HepG2 (cell line): Measurements from ENCODE around the gene NOB1. TPM values are rescaled to one million over a fixed set of nuclear protein-coding genes. Genes with fewer than 3 reads are reported as not detected.

Experiments used
- ETV5 ChIP-seq: IDR thresholded peaks from 2 replicates; pipeline ENCODE4 v1.6.1; 2018; ENCODE audit warnings: missing biosample characterization, missing genetic modification reagents, inconsistent platforms, borderline replicate concordance
- JUND ChIP-seq: sonication (generic); formaldehyde crosslinking; IDR thresholded peaks from 2 replicates; pipeline ENCODE4 v1.8.0; 2022; ENCODE audit warnings: mild to moderate bottlenecking, missing genetic modification reagents
- MLXIP ChIP-seq: sonication (generic); formaldehyde crosslinking; IDR thresholded peaks from 2 replicates; pipeline ENCODE4 v1.9.0; 2021; ENCODE audit warnings: missing genetic modification reagents, borderline replicate concordance
- MNT ChIP-seq: fragments of 450-650 bp; IDR thresholded peaks from 2 replicates; pipeline ENCODE4 v1.6.1; 2016
- MZF1 ChIP-seq: sonication (generic); formaldehyde crosslinking; IDR thresholded peaks from 2 replicates; pipeline ENCODE4 v1.8.1; 2023; ENCODE audit warnings: mild to moderate bottlenecking, missing genetic modification reagents, borderline replicate concordance
- RCOR2 ChIP-seq: IDR thresholded peaks from 2 replicates; pipeline ENCODE4 v1.6.1; 2016; ENCODE audit warnings: missing biosample characterization, missing genetic modification reagents
- RFX3 ChIP-seq: IDR thresholded peaks from 2 replicates; pipeline ENCODE4 v1.6.1; 2016; ENCODE audit warnings: missing biosample characterization, missing genetic modification reagents
- SMC3 ChIP-seq: IDR thresholded peaks from 2 replicates; pipeline ENCODE4 v1.6.1; 2011; ENCODE audit warnings: low read length, improper control_type of control experiment
- SRSF9 ChIP-seq: fragments of 200-400 bp; formaldehyde crosslinking; IDR thresholded peaks from 2 replicates; pipeline ENCODE4 v1.6.1; 2018; ENCODE audit warnings: borderline replicate concordance, mild to moderate bottlenecking, low read depth, low read length; ENCODE audit not compliant: insufficient read depth, poor library complexity, severe bottlenecking
- TBL1XR1 ChIP-seq: fragments of 150-350 bp; IDR thresholded peaks from 2 replicates; pipeline ENCODE4 v1.6.1; 2014; ENCODE audit warnings: borderline replicate concordance, low read length; ENCODE audit not compliant: partially characterized antibody
- TOE1 ChIP-seq: sonication (generic); formaldehyde crosslinking; IDR thresholded peaks from 2 replicates; pipeline ENCODE4 v1.4.0; 2020; ENCODE audit warnings: mild to moderate bottlenecking, missing genetic modification reagents
- U2AF2 ChIP-seq: fragments of 200-400 bp; formaldehyde crosslinking; IDR thresholded peaks from 2 replicates; pipeline ENCODE4 v1.6.1; 2017; ENCODE audit warnings: low read depth, mild to moderate bottlenecking, low read length
- ZFY ChIP-seq: sonication (generic); formaldehyde crosslinking; IDR thresholded peaks from 2 replicates; pipeline ENCODE4 v1.4.0; 2020; ENCODE audit warnings: missing genetic modification reagents
- ZGPAT ChIP-seq: IDR thresholded peaks from 2 replicates; pipeline ENCODE4 v1.6.1; 2016; ENCODE audit warnings: mild to moderate bottlenecking
- ZNF17 ChIP-seq: sonication (generic); formaldehyde crosslinking; IDR thresholded peaks from 2 replicates; pipeline ENCODE4 v1.5.0; 2020; ENCODE audit warnings: mild to moderate bottlenecking, missing genetic modification reagents
- ZNF224 ChIP-seq: sonication (generic); formaldehyde crosslinking; IDR thresholded peaks from 2 replicates; pipeline ENCODE4 v1.5.0; 2020; ENCODE audit warnings: mild to moderate bottlenecking, missing genetic modification reagents
- ZNF558 ChIP-seq: sonication (generic); formaldehyde crosslinking; IDR thresholded peaks from 2 replicates; pipeline ENCODE4 v1.9.0; 2022; ENCODE audit warnings: mild to moderate bottlenecking, missing genetic modification reagents, borderline replicate concordance
- ZNF709 ChIP-seq: sonication (generic); formaldehyde crosslinking; IDR thresholded peaks from 2 replicates; pipeline ENCODE4 v1.5.0; 2020; ENCODE audit warnings: mild to moderate bottlenecking, missing genetic modification reagents
- ZNF747 ChIP-seq: sonication (generic); formaldehyde crosslinking; IDR thresholded peaks from 2 replicates; pipeline ENCODE4 v1.8.1; 2023; ENCODE audit warnings: missing genetic modification reagents, mild to moderate bottlenecking, borderline replicate concordance
- polyA plus RNA-seq, 8 experiments: library from polyadenylated mRNA; depleted of rRNA in 3 of 8; stranded (reverse) in 7 of 8; unstranded in 1 of 8; fragments of >200 nt; fragmentation: Illumina TruSeq in 4 of 8; extraction: Trizol in 4 of 8; gene quantifications; 2 replicates each; pipeline versions ENCODE4 v1.2.1 to v1.2.3, GENCODE V29; 2011 to 2016; ENCODE audit warnings: low read depth in 4 of 8, missing spikeins in 1 of 8, mixed read lengths in 1 of 8; ENCODE audit not compliant: insufficient read depth in 1 of 8
- total RNA-seq, 5 experiments: library from RNA; depleted of rRNA; stranded (reverse); fragments of >200 nt; fragmentation: Illumina TruSeq; extraction: Trizol; gene quantifications; 2 replicates each; pipeline ENCODE4 v1.2.3, GENCODE V29; 2016; ENCODE audit warnings: low read depth in 1 of 5
- TF ChIP-seq, protein P1 (sequence below): sonication (generic); formaldehyde crosslinking; IDR thresholded peaks from 2 replicates; pipeline ENCODE4 v1.4.0; 2020; ENCODE audit warnings: missing genetic modification reagents, mild to moderate bottlenecking, borderline replicate concordance
- TF ChIP-seq, protein P2 (sequence below): sonication (generic); formaldehyde crosslinking; IDR thresholded peaks from 2 replicates; pipeline ENCODE4 v1.4.0; 2020; ENCODE audit warnings: low read depth, mild to moderate bottlenecking, missing genetic modification reagents

NOB1 gene
- total and polyA plus RNA-seq, 2 of the 13 experiments (the other 11 are each of a cell fraction or from before 2014, with no cell fraction given) = 47.1 to 162 TPM

- no peak for TF ChIP-seq ZNF17 (CRISPR knock-in tag)
- no peak for TF ChIP-seq RFX3
- TF ChIP-seq U2AF2 = no peak
- peak; percentile 99 for TF ChIP-seq SMC3
- peak; percentile 69 for TF ChIP-seq ZGPAT (CRISPR knock-in tag)
- no peak for TF ChIP-seq ZNF709 (CRISPR knock-in tag)
- TF ChIP-seq, protein P1, sequence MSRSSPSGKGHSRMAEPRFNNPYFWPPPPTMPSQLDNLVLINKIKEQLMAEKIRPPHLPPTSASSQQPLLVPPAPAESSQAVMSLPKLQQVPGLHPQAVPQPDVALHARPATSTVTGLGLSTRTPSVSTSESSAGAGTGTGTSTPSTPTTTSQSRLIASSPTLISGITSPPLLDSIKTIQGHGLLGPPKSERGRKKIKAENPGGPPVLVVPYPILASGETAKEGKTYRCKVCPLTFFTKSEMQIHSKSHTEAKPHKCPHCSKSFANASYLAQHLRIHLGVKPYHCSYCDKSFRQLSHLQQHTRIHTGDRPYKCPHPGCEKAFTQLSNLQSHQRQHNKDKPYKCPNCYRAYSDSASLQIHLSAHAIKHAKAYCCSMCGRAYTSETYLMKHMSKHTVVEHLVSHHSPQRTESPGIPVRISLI (CRISPR knock-in tag) = peak; percentile 16; the same call in 1 of the 2 replicates
- TF ChIP-seq TBL1XR1 = no peak
- 0 out of 2 replicates have a peak, but pooled peaks have one; percentile 62 for TF ChIP-seq RCOR2 (CRISPR knock-in tag)
- TF ChIP-seq ZNF747 (CRISPR knock-in tag) = 0 out of 2 replicates have a peak, but pooled peaks have one; percentile 34
- TF ChIP-seq ZNF224 = no peak
- TF ChIP-seq TOE1 = 0 out of 2 replicates have a peak, but pooled peaks have one; percentile 35
- peak; percentile 31; the same call in 1 of the 2 replicates for TF ChIP-seq JUND (CRISPR knock-in tag)
- TF ChIP-seq SRSF9 = no peak
- TF ChIP-seq MZF1 (CRISPR knock-in tag) = no peak
- no peak for TF ChIP-seq MLXIP (CRISPR knock-in tag)
- no peak for TF ChIP-seq ZFY
- no peak for TF ChIP-seq MNT
- TF ChIP-seq ZNF558 (CRISPR knock-in tag) = no peak
- TF ChIP-seq, protein P2, sequence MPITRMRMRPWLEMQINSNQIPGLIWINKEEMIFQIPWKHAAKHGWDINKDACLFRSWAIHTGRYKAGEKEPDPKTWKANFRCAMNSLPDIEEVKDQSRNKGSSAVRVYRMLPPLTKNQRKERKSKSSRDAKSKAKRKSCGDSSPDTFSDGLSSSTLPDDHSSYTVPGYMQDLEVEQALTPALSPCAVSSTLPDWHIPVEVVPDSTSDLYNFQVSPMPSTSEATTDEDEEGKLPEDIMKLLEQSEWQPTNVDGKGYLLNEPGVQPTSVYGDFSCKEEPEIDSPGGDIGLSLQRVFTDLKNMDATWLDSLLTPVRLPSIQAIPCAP (CRISPR knock-in tag) = no peak
- no peak for TF ChIP-seq ETV5 (CRISPR knock-in tag)
Measured at GRCh38 chr16:69796285-69797118, 41.8 kb upstream of the NOB1 start (continued).
